Karpas-422 (cell line): ENCODE measurements around the gene SLC2A9. TPM values are rescaled to one million over a fixed set of nuclear protein-coding genes. Genes with fewer than 3 reads are reported as not detected.

Source experiments
- DNase-seq: peaks from one replicate; pipeline ENCODE4 v3.0.0-alpha.2; 2015
- H2AFZ ChIP-seq: fragments of 200-600 bp; sonication (generic); 2 replicates; pipeline ENCODE4 v1.6.1; 2014; ENCODE audit warnings: antibody characterized with exemption, low read length, mixed read lengths
- H3K27ac ChIP-seq: fragments of 200-600 bp; sonication (generic); 2 replicates; pipeline ENCODE4 v1.5.1; 2014; ENCODE audit warnings: mild to moderate bottlenecking, low read length, moderate library complexity
- H3K27me3 ChIP-seq: fragments of 200-600 bp; sonication (generic); 2 replicates; pipeline ENCODE4 v1.6.1; 2014; ENCODE audit warnings: low read length, mixed read lengths
- H3K36me3 ChIP-seq: fragments of 200-600 bp; sonication (generic); 2 replicates; pipeline ENCODE4 v1.6.1; 2014; ENCODE audit warnings: low read length, mixed read lengths; ENCODE audit not compliant: insufficient read depth
- H3K4me1 ChIP-seq: fragments of 200-600 bp; sonication (generic); 2 replicates; pipeline ENCODE4 v1.6.1; 2014; ENCODE audit warnings: mild to moderate bottlenecking, low read length, mixed read lengths
- H3K4me2 ChIP-seq: fragments of 200-600 bp; sonication (generic); 2 replicates; pipeline ENCODE4 v1.6.1; 2014; ENCODE audit warnings: low read length, low read depth, mild to moderate bottlenecking; ENCODE audit not compliant: poor library complexity, severe bottlenecking
- H3K4me3 ChIP-seq: fragments of 200-600 bp; sonication (generic); 2 replicates; pipeline ENCODE4 v1.5.1; 2014; ENCODE audit warnings: mild to moderate bottlenecking, antibody characterized with exemption, low read length, mixed read lengths
- H3K79me2 ChIP-seq: fragments of 200-600 bp; sonication (generic); 2 replicates; pipeline ENCODE4 v1.6.1; 2014; ENCODE audit warnings: mild to moderate bottlenecking, low read length, mixed read lengths
- H3K9ac ChIP-seq: fragments of 200-600 bp; sonication (generic); 2 replicates; pipeline ENCODE4 v1.6.0; 2014; ENCODE audit warnings: low read length
- H3K9me2 ChIP-seq: fragments of 200-600 bp; sonication (generic), shearing (Covaris generic); replicated peaks from 2 replicates; pipeline ENCODE4 v1.6.0; 2014; ENCODE audit warnings: mild to moderate bottlenecking, low read length, moderate library complexity; ENCODE audit not compliant: insufficient read depth
- H3K9me3 ChIP-seq: fragments of 300-700, 200-600 bp; sonication (generic); 2 replicates; pipeline ENCODE4 v1.6.1; 2014; ENCODE audit warnings: low read length, mixed read lengths
- H4K20me1 ChIP-seq: fragments of 200-600 bp; sonication (generic); 2 replicates; pipeline ENCODE4 v1.6.1; 2014; ENCODE audit warnings: mild to moderate bottlenecking, antibody characterized with exemption, low read length, low read depth; ENCODE audit not compliant: insufficient read depth
- total RNA-seq: library from RNA; depleted of rRNA; stranded (reverse); fragments of >200 nt; shearing (Covaris generic); gene quantifications from 2 replicates; pipeline ENCODE4 v1.2.3, GENCODE V29; 2014; ENCODE audit warnings: low replicate concordance

SLC2A9 gene
- total RNA-seq, 1 experiment from 2014 or later: 0.71 TPM

- peaks cover 24% of the 10 kb centered on the region for H3K4me1 ChIP-seq
- H2AFZ ChIP-seq: no peak overlapping the region
- H3K9me3 ChIP-seq: no peaks in the 10 kb centered on the region
- no peak overlapping the region for H3K4me3 ChIP-seq
- no peaks in the 10 kb centered on the region for H4K20me1 ChIP-seq
- no peak for DNase-seq
- no peaks in the 10 kb centered on the region for H3K27me3 ChIP-seq
- no peaks in the 10 kb centered on the region for H3K79me2 ChIP-seq
- no peaks in the 10 kb centered on the region for H3K36me3 ChIP-seq
- H3K27ac ChIP-seq: no peak overlapping the region
- H3K9me2 ChIP-seq: no peaks in the 10 kb centered on the region
- no peak overlapping the region for H3K9ac ChIP-seq
- H3K4me2 ChIP-seq: no peak overlapping the region
Measured at GRCh38 chr4:10020106-10020505, 1.2 kb downstream of the SLC2A9 start.

- Histone ChIP-seq H3K27ac (no peak overlapping the region), H3K79me2 (no peaks in the 10 kb centered on the region), H3K27me3 (no peaks in the 10 kb centered on the region), H2AFZ (peak overlapping the region; percentile 90), H3K4me2 (peak overlapping the region; percentile 65), H3K4me3 (peak overlapping the region; percentile 60), H3K9me3 (no peaks in the 10 kb centered on the region), H4K20me1 (no peaks in the 10 kb centered on the region), H3K4me1 (peaks cover 24% of the 10 kb centered on the region), H3K36me3 (no peaks in the 10 kb centered on the region), H3K9ac (peak overlapping the region; percentile 70), H3K9me2 (no peaks in the 10 kb centered on the region)
- no peak for DNase-seq
Measured at GRCh38 chr4:10019521-10020051, 1.7 kb downstream of the SLC2A9 start.

GRCh38 chr4:10018818-10019461 is 2.4 kb downstream of the SLC2A9 start:
- DNase-seq: peak; percentile 97
- Histone ChIP-seq H3K36me3 (no peaks in the 10 kb centered on the region), H2AFZ (peak overlapping the region; percentile 90), H3K4me2 (peak overlapping the region; percentile 65), H3K4me1 (peaks cover 24% of the 10 kb centered on the region), H3K4me3 (peak overlapping the region; percentile 60), H3K27me3 (no peaks in the 10 kb centered on the region), H3K79me2 (no peaks in the 10 kb centered on the region), H3K9me3 (no peaks in the 10 kb centered on the region), H3K9me2 (no peaks in the 10 kb centered on the region), H3K27ac (no peak overlapping the region), H3K9ac (peak overlapping the region; percentile 70), H4K20me1 (no peaks in the 10 kb centered on the region)

GRCh38 chr4:10017037-10017893 is 4.0 kb downstream of the SLC2A9 start:
- H3K79me2 ChIP-seq: no peaks in the 10 kb centered on the region
- no peaks in the 10 kb centered on the region for H3K36me3 ChIP-seq
- no peaks in the 10 kb centered on the region for H3K27me3 ChIP-seq
- H3K4me2 ChIP-seq: no peak overlapping the region
- peaks cover 8% of the 10 kb centered on the region for H3K4me1 ChIP-seq
- H3K9me2 ChIP-seq: no peaks in the 10 kb centered on the region
- H2AFZ ChIP-seq: no peak overlapping the region
- no peaks in the 10 kb centered on the region for H4K20me1 ChIP-seq
- no peak overlapping the region for H3K27ac ChIP-seq
- no peaks in the 10 kb centered on the region for H3K9me3 ChIP-seq
- no peak for DNase-seq
- no peak overlapping the region for H3K9ac ChIP-seq
- H3K4me3 ChIP-seq: no peak overlapping the region

GRCh38 chr4:10016169-10016568 is 5.1 kb downstream of the SLC2A9 start:
- H4K20me1 ChIP-seq: no peaks in the 10 kb centered on the region
- no peak overlapping the region for H3K27ac ChIP-seq
- no peak overlapping the region for H3K4me2 ChIP-seq
- H3K79me2 ChIP-seq: no peaks in the 10 kb centered on the region
- peaks cover 17% of the 10 kb centered on the region for H3K4me1 ChIP-seq
- no peak overlapping the region for H3K9ac ChIP-seq
- no peaks in the 10 kb centered on the region for H3K9me2 ChIP-seq
- H3K36me3 ChIP-seq: no peaks in the 10 kb centered on the region
- H3K9me3 ChIP-seq: no peaks in the 10 kb centered on the region
- no peaks in the 10 kb centered on the region for H3K27me3 ChIP-seq
- no peak overlapping the region for H2AFZ ChIP-seq
- no peak overlapping the region for H3K4me3 ChIP-seq
- DNase-seq: no peak

GRCh38 chr4:10015140-10015753 is 6.0 kb downstream of the SLC2A9 start:
- no peaks in the 10 kb centered on the region for H3K79me2 ChIP-seq
- no peak overlapping the region for H2AFZ ChIP-seq
- H3K27me3 ChIP-seq: no peaks in the 10 kb centered on the region
- no peaks in the 10 kb centered on the region for H4K20me1 ChIP-seq
- no peak overlapping the region for H3K4me2 ChIP-seq
- no peak overlapping the region for H3K4me3 ChIP-seq
- H3K9ac ChIP-seq: no peak overlapping the region
- no peaks in the 10 kb centered on the region for H3K9me2 ChIP-seq
- no peak overlapping the region for H3K27ac ChIP-seq
- DNase-seq: peak; percentile 78
- H3K36me3 ChIP-seq: no peaks in the 10 kb centered on the region
- peaks cover 19% of the 10 kb centered on the region for H3K4me1 ChIP-seq
- no peaks in the 10 kb centered on the region for H3K9me3 ChIP-seq

GRCh38 chr4:10013722-10014121 is 7.6 kb downstream of the SLC2A9 start:
- Histone ChIP-seq H3K4me3 (no peak overlapping the region), H3K27me3 (no peaks in the 10 kb centered on the region), H3K9me2 (no peaks in the 10 kb centered on the region), H2AFZ (no peak overlapping the region), H3K4me2 (no peak overlapping the region), H3K27ac (no peak overlapping the region), H3K79me2 (no peaks in the 10 kb centered on the region), H3K4me1 (peaks cover 11% of the 10 kb centered on the region), H3K36me3 (no peaks in the 10 kb centered on the region), H4K20me1 (no peaks in the 10 kb centered on the region), H3K9me3 (no peaks in the 10 kb centered on the region), H3K9ac (no peak overlapping the region)
- DNase-seq: peak; percentile 87

- no peak for DNase-seq
- no peaks in the 10 kb centered on the region for H3K36me3 ChIP-seq
- H3K27ac ChIP-seq: no peak overlapping the region
- H3K4me3 ChIP-seq: no peak overlapping the region
- no peak overlapping the region for H3K4me2 ChIP-seq
- no peaks in the 10 kb centered on the region for H3K79me2 ChIP-seq
- no peak overlapping the region for H2AFZ ChIP-seq
- H4K20me1 ChIP-seq: no peaks in the 10 kb centered on the region
- H3K9me3 ChIP-seq: no peaks in the 10 kb centered on the region
- H3K4me1 ChIP-seq: peaks cover 12% of the 10 kb centered on the region
- H3K9ac ChIP-seq: no peak overlapping the region
- no peaks in the 10 kb centered on the region for H3K9me2 ChIP-seq
- H3K27me3 ChIP-seq: no peaks in the 10 kb centered on the region
Measured at GRCh38 chr4:10011885-10012284, 9.4 kb downstream of the SLC2A9 start.
